SIG-M5 treated with dmso at 0.1 percent for 504 hours (cell line): ENCODE results near the gene CDH22.
A peak's percentile ranks its signal among the peaks of the same experiment; 100 is the strongest.

Experiments
- DNase-seq: peaks from one replicate; lab custom pipeline; 2025; ENCODE audit not compliant: unreplicated experiment; lab: John Stamatoyannopoulos, UW

The CDH22 gene

DNA sequence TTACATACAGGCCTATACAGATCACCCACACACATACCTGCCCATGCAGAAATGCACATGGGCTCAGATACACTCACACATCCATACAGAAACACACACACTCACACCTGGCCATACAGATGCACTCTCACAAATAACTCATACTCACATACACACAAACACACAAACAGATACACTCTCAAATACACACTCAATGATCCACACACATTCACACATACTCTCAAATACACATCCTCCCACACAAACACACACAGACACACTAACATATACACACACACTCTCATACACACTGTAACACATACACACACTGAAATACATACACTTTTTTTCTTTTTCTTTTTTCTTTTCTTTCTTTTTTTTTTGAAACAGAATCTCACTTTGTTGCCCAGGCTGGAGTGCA, 90.7 kb downstream of the CDH22 start:
- DNase-seq: no peak

DNA sequence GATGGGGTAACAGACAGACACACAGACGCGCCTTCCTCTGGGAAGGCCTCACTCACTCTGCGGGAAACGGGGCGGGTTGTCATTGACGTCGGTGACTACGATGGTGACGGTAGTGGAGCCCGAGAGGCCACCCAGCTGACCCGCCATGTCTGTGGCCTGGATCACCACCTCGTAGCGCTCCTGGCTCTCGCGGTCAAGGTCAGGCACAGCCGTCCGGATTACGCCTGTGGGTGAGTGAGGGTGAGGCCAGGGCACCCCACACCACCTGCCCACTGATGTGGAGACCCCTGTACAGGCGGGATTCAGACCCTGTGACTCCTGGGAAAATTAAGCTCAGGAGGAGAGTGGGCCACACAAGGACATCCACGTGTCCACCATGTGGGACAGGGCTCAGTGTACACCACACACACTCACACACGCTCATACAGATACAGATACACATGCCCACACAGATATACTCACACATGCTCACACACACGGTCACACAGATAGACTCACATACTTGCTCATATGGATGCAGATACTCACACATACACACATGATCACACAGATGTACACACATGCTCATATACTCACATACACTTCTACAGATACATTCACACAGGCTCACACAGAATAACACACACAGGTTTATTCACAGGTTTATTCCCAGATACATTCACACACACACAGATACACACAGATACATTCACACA, 91.4 kb downstream of the CDH22 start:
- DNase-seq: no peak

DNA sequence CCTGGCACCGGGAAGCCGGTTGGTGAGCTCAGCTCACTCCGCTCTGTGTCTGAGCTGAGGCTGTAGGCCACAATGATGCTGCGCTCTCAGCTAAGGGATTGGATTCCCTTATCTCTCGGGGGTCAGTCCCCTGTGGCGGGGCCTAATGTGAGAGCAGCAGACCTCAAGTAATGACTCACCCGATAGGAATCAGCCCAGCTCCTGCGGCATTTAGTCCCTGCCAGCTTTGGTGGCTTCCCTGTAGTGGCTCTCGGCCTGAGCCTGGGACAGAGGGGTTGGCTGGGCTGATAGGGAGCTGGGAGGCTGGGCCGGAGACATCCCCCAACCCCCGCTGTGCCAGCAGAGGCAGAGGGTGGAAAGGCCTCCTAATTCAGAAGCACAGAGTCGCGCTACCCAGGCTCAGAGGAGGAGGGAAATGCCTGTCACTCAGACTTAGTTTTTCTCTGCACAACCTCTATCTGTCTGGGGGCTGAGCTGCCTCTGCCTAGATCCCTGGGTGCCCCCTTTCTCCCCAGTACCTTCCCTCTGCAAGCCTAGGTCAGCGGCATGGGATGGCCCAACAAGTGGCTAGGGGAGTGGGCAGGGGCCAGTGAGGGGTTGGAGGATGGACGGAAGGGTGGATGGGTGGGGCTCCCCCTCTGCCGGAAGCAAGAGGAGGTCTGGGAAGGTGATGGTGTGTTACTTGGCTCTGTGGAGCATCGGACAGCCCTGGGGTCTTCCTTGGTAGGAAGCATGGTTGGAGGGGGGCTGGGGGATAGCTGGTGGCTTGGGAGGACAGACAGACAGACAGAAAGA, 92.2 kb downstream of the CDH22 start:
- DNase-seq: no peak

DNA sequence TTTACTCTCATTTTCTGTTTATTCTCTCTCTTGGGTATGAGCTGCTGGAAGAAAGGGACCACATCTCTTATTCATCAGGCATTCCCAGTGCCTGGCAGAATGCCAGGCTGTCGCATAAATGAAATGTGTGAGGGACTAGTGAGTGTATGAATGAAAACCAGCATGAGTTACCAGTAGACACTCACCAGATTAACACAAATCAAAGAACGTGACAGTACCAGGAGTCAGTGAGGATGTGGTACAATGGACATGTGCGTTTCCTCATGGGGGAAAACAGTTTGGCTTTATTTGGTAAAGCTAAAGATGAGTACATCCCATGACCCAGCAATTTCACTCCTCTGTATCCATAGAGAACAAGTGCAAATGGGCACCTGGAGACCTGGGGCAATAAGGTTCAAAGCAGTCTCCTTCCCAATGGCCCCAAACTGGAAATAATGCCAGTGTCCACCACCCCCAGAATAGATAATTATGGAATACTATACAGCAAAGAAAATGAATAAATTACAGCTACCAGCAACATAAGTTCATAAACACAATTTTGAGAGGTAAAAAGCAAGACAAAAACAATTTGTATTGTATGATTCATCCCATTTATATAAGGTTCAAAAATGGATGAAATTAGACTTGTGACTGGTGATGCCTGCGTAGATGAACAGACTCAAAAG, 93.3 kb downstream of the CDH22 start:
- no peak for DNase-seq

DNA sequence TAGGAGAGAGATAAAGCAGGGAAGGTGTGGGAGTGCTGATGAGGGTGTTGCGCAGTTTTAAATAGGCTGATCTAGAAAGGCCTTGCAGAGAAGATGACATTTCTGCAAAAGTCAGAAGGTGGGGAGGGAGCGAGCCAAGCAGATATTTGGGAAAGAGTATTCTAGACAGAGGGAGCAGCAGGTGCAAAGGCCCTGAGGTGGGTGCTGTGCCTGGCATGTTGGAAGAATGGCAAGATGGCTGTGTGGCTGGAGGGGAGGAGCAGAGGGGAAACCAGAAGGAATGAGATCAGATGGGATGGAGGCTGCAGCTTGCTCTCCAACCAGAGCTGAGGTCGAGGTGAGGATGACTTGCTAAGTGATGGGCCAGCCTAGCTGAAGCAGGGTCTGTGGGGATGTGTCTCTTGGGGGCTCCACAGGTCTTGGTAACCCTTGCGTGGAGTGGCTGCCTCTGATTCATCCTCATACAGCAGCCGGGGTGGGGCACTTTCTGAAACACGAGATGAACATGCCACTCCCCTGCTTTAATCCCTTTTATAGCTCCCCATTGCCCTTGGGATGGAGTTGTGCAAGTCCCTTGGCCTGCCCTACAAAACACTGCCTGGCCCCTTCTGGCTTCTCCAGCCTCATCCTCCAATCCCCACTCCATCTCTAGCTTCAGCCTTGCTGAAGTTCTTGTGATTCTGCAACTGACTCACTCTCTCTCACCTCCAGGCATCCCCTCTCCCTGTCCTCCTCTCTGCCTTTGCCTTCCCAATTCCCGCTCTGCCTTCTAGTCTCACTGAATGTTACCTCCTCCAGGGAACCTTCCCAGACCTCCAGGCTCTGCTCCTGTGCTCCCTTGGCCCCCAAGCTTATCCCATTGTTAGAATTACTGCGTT, 94.1 kb downstream of the CDH22 start:
- no peak for DNase-seq

DNA sequence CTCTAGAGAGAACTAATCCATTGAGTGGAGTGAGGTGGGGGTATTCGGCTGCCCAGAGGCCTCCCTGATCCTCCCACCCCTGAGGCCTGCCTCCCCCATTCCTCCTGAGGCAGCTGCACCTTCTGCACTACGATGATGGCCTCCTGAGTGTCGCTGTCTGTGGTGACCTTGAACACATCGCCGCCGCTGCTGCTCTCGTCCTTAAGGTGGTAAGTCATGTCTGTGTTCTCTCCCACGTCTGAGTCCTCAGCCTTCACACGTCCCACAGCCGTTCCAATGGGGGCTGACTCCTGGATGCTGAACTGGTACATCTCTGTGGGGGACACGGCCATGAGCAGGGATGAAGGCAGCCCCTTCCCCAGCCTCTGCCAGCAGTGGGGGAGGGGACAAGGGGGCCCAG, 95.4 kb downstream of the CDH22 start:
- no peak for DNase-seq

DNA sequence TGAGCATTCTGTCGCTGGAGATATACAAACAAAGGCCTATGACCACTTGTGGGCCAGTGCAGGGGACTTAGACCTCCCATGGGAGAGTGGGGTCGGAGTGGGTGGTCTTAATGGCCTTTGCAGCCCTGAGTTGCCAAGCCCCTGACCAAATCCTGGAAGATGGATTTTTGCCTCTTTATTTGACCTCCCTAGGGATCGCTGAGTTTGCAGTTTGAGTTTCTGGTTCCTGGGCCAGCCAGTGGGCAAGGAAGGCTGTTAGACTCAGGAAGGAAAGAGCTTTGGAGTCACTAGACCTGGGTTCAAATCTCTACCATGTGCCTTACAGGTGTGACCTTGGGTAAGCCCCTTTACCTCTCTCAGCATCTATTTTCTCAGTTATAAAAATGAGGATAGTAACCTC, 96.0 kb downstream of the CDH22 start:
- no peak for DNase-seq

DNA sequence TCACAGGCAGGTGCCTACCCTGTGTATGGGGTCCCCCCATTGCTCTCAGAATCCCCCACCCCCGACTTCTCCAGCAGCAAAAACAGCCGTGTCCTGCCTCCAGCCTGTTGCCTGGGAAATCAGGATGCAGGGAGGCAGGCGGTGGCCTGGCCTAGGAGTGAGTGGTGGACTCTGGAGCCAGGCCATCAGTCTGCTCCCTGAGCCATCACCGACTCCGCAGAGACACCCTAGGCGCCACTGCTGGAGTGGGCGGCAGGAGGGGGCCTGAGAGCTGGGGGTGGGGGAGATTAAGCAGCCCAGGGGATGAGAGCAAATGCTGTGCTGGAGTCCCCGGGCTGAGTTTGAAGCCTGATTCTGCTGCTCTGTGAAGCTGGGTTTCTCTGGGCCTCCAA, 97.0 kb downstream of the CDH22 start:
- DNase-seq: no peak

DNA sequence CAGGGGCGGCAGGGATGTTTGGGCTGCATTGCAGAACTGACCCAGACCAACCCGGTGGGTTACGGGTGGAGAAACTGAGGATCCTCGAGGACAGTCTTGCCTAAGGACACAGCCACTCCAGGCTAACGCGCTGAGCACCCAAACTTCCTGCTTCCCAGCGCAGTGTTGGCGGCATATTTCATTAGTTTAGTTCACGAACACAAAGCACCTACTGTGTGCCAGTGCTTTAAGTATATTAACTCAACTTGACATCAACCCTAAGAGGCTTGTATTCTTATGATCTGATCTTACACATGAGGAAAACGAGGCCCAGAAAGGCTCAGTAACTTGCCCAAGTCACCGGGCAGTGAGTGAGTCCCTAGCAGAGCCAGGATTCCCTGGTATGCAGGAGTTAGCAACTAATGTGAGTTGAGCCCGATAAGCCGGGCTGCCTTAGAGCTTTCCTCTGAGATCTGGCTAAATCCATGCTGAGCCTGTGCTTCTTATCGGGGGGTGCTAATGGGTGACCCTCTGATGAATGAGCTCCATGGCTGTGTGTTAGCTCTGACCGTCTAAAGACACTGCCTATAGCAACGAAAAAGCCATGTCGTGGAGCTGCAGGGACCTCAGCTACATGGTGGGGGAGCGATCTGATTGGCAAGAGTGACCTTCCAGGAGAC, 97.5 kb downstream of the CDH22 start:
- DNase-seq: no peak

DNA sequence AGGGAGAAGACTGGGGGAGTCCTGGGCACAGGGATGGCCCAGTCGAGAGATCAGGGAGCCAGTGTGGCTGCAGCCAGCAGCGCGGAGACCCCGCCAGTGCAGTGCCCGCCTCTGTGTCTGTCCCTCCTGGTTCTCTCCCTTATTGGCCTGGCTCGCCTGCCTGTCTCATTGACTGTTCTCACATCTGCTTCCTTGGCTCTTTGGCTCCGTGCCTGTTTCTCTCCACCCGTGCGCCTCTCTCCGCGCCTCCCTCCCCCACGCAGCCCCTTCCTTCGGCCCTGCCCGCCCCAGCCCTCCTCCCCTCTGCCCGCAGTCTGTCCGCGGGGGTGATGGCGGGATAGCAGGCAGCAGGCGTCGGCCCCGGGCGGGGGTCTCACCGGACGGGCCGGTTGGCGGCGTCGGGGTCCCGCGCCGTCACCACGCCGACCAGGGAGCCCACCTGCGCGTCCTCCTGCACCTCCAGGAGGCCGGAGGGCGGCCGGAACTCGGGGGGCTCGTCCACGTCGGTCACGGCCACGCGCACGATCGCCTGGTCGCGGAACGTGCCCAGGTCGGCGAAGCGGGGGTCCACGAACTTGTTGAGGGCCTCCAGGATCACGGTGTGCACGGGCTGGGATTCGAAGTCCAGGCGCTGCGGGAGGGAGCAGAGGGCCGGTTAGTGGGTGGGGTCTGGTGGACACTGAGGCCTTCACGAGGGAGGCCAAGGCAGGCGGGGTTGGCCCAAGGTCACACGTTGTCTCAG, 98.2 kb downstream of the CDH22 start:
- DNase-seq: no peak

DNA sequence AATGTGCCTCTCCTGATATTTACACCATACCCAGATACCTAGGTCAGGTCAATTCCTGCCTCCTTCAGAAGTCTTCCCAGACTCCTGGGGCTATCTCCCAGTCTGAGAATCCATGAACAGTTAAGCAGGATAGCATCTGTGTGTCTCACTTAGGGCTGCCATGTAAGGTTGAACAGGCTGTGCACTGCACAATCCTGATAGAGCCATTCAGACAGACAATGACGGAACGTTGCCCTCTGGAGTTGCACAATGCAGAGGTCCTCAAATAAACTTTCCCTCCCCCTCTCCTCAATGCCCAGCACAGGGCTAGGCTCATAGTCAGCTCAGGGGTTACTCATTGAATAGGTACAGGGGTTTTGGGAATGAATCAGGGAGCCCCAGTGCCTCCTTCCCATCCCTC, 100.5 kb downstream of the CDH22 start:
- DNase-seq: no peak

DNA sequence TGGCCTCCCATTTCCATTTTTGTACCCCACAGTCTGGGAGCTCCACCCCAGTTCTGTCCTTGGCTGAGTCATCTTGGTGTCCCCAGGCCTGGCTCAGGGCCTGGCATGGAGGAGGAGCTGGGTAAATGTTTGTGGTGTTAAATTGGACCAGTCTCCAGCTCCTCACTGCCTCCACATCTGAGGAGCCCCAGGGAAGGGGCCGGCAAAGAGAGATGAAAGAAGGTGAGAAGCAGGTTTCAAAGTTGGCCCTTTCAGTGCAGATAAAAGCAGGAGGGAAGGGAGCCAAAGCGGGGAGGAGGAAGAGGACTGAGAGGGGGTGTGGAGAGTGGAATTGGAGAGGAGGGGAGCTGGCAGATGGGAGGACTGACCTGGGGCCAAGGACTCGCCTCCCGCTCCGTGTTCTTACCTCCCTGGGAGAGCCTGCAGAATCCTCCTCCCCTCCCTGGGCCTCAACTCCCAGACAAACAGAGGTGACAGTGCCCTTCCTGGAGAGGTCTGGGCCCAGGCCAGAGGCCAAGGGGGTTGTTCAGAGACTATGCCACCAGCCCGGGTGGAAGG, 101.2 kb downstream of the CDH22 start:
- DNase-seq: no peak

DNA sequence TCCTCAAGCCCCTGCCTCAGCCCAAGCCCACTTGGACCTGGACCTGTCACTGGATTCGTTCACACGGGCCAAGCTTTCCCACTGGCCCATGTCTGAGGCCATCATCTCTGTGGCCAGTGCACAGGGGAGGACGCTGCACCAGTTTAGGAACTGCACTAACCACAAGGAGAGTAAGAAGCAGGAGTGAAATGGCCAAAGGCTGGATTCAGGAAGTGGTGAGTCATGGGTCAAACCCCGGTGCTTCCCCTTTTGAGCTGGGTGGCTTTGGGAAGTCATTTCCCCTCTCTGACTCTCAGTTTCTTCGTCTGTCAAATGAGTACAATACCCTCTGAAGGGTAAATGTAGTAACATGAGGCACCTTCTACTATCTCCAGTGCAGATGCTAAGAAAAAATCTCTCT, 102.3 kb downstream of the CDH22 start:
- DNase-seq: peak; percentile 94

DNA sequence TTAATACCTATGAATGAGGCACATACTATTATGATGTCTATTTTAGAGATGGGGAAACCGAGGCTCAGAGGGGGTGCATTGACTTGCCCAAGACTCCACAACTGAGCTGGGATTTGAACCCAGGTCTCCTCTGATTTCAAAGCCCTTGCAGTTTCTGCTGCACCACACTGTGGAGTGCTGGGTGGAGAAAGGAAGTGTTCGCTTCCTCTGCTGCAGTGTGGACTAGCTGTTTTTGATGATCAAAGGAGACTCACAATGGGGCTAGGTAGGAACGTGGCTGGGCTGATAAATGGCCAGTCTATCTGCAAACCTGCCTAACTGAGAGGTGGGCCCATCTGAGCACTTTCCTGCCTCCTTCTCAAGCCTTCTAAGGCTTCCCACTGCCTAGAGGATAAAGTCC, 102.9 kb downstream of the CDH22 start:
- no peak for DNase-seq

DNA sequence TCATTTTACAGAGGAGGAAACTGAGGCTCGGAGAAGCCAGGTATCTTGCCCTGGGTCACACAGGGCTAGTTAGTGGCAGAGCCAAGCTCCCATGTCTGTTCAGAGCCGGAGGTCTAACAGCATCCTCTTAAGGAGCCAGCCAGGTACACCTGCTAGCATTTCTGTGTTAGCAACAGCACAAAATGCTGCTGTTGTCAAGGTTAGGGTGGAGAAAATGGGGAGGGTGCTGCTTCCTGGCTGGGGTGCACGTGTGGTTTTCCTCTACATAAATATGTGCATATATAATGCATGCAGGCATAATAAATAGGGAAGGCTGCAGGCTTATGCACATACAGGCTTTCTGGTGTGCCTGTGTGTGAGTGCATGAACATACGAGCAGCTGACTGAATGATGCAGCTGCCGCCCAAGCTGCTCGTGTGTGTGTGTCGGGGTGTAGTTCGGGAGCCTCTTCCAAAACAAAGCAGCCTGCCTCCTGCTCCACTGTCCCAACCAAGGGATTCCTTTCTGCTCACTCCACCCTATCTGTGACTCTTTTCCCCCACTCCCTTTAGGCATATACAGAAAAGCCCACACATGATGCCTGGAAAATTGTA, 103.6 kb downstream of the CDH22 start:
- DNase-seq: no peak

DNA sequence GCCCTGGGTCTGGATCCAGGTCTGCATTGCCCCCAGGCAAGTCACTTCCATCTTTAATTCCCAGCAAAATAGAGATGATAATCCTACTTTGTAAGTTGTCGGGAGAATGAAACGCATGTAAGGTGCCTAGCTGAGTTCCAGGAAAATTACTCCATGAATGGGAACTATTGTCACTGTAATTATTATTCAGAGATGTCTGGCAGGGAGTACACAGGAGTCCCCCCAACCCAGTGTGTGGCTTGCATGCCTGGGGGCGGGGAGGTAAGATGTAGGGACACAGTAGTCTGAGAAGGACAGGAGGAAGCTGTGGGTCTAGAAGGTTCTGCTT, 104.8 kb downstream of the CDH22 start:
- DNase-seq: no peak

DNA sequence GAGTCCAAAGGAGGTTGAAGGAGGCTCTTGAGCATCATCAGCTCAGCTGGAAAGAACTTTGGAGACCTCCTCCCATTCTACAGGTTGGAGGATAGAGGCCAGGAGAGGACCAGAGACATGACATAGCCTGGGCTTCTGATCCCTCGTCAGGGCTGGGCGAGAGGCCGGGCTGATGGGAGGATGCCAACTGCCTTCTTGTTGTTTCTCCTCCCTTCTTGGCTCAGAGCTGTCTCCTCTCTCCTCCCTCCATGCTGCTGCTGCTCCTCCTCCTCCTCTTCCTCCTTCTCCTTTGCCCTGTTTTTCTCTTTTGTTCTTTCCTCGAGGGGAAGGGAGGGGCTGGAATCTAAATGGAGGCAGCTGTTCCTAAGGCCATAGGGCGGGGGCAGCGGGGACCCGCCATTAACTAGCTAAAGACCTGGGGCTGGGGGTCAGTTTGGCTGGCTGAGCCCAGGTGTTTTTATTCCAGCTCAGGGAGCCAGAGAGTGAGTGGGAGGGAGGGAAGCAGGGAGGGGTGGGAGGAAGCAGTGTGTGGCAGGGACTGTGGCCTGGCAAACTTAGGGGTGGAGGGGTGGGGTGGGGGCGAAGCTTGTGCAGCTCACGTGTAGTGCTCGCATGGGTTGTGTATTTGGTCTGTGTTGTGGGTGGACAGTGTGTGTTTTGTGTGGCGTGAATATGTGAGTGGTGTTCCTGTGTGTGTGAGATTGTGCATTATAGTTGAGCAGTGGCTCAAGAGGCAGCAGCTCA, 105.4 kb downstream of the CDH22 start:
- no peak for DNase-seq

DNA sequence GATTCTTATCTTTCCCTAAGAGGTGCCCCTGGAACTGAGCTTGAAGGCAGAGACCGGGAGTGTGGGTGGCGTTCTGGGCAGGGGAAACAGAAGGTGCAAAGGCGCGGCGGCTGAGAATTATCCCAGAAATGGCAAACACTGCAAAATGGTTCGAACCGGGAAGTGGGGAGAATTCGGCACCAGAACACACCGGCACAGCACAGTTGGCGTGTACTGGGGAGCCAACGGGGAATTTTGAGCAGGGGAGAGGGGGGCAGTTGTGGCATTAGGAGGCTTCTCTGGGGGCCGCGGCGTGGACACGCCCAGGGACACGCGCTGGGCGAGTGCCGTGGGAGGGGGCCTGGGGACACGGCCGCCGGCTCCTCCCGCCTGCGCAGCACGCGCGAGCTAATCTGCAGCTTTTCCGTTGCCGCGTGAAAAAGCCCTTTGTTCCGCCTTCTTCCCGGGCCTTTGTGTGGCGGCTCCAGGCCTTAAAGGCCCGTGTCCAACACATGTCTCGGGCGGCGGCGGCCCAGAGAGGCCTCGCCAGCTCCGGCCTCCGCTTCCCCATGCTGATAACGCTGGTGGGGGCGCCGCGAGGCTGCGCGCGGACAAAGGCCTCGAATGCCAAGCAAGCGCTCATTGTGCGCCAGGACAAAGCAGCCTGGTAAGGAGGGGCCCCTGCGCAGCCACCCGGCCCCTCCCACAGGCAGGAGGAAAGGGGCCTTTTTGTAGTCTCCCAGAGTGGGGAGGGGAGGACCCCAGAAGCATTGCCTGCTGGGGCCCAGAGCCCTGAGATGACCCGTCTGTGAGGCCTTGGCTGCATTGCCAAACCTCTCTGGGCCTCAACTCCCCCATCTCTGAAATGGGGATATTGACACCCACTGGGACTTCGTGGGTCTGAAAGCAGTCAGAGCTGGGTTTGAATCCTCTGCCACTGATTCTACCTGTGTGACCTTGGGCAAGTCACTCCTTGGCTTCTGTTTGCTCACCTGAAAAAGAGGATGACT, 107.4 kb downstream of the CDH22 start:
- no peak for DNase-seq
